Choroid plexus epithelial cell (primary cell): ENCODE measurements around the gene SCARF1.

Experiments
- DNase-seq: peaks from one replicate; pipeline ENCODE4 v3.0.0-alpha.2; 2010; ENCODE audit warnings: low read depth
- H3K4me3 ChIP-seq: 2 replicates; pipeline ENCODE4 v1.5.1; 2011; ENCODE audit warnings: low read depth, mild to moderate bottlenecking, control low read depth, low read length, moderate library complexity
- CTCF ChIP-seq: conservative IDR thresholded peaks from 2 replicates; pipeline ENCODE4 v1.5.1; 2011; ENCODE audit warnings: low read depth, mild to moderate bottlenecking, control low read depth, inconsistent platforms, low read length, moderate library complexity

SCARF1 gene

GRCh38 chr17:1639549-1640180, 5.9 kb downstream of the SCARF1 start:
- H3K4me3 ChIP-seq = no peak overlapping the region
- no peak for DNase-seq
- TF ChIP-seq CTCF = no peak

- no peak for TF ChIP-seq CTCF
- no peak for DNase-seq
These were observed 6.8 kb downstream of the SCARF1 start for GRCh38 chr17:1638624-1639300.

GRCh38 chr17:1638171-1638590, 7.4 kb downstream of the SCARF1 start:
- no peak for TF ChIP-seq CTCF
- DNase-seq = no peak

More at GRCh38 chr17:1638624-1639300, 6.8 kb downstream of the SCARF1 start:
- no peak overlapping the region for H3K4me3 ChIP-seq

GRCh38 chr17:1636732-1637285, 8.7 kb downstream of the SCARF1 start:
- no peak for DNase-seq
- no peak overlapping the region for H3K4me3 ChIP-seq
- no peak for TF ChIP-seq CTCF

More at GRCh38 chr17:1638171-1638590, 7.4 kb downstream of the SCARF1 start:
- no peak overlapping the region for H3K4me3 ChIP-seq

GRCh38 chr17:1635675-1636465, 9.7 kb downstream of the SCARF1 start:
- no peak for TF ChIP-seq CTCF

GRCh38 chr17:1634841-1635650, 10.5 kb downstream of the SCARF1 start:
- no peak overlapping the region for H3K4me3 ChIP-seq
- no peak for DNase-seq
- TF ChIP-seq CTCF = no peak

More at GRCh38 chr17:1635675-1636465, 9.7 kb downstream of the SCARF1 start:
- no peak for DNase-seq
- no peak overlapping the region for H3K4me3 ChIP-seq
